HEK293T (cell line): ENCODE results near the gene ZFP62.

Source experiments
- BHLHE40 ChIP-seq: fragments of 450-650 bp; IDR thresholded peaks from 2 replicates; pipeline ENCODE4 v1.6.1; 2016; ENCODE audit warnings: mild to moderate bottlenecking, moderate library complexity, borderline replicate concordance
- CTBP1 ChIP-seq: fragments of 450-650 bp; IDR thresholded peaks from 2 replicates; pipeline ENCODE4 v1.6.1; 2016; ENCODE audit warnings: borderline replicate concordance
- FOXA1 ChIP-seq: fragments of 450-650 bp; IDR thresholded peaks from 2 replicates; pipeline ENCODE4 v1.6.1; 2016; ENCODE audit warnings: mild to moderate bottlenecking
- FOXM1 ChIP-seq: fragments of 450-650 bp; IDR thresholded peaks from 2 replicates; pipeline ENCODE4 v1.6.1; 2017; ENCODE audit warnings: mild to moderate bottlenecking, borderline replicate concordance
- SP1 ChIP-seq: fragments of 450-650 bp; IDR thresholded peaks from 2 replicates; pipeline ENCODE4 v1.6.1; 2017
- SUZ12 ChIP-seq: fragments of 450-650 bp; IDR thresholded peaks from 2 replicates; pipeline ENCODE4 v1.6.1; 2016; ENCODE audit warnings: mild to moderate bottlenecking
- TARDBP ChIP-seq: fragments of 450-650 bp; IDR thresholded peaks from 2 replicates; pipeline ENCODE4 v1.6.1; 2016
- ZNF384 ChIP-seq: fragments of 450-650 bp; IDR thresholded peaks from 2 replicates; pipeline ENCODE4 v1.6.1; 2016

DNA sequence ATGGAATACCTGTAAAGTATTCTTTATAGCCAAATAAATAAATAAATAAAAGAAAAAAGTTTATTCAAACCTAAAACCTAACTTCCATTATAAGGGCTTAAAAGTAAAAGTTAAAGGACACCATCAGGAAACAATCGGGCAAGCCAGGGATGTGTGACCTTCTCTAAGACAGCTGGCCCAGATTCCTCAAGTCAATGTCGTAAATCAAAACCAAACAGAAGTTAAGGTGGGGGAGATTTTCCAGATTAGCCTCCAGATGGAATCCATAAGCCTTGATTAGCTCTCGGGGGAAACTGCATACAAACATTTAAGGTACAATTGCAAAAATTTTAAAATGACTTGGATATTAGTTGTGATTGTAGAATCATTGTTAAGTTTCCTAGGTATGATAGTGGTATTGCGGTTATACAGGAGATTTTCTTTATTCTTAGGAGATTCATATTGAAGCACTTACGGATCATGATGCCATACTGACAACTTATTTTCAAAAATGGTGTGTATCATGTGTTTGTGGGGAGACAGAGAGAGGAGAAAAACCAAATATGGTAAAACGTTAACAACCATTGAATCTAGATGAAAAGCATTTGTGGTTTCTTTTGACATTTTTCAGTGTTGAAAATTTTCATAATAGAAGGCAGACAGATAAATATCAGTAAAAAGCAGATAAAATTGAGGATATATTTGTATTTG, 37.0 kb downstream of the ZFP62 start:
- TF ChIP-seq SUZ12 (no peak), TARDBP (no peak), BHLHE40 (no peak), SP1 (no peak), FOXM1 (no peak), ZNF384 (no peak), FOXA1 (no peak), CTBP1 (no peak)
